GM20431 (cell line): Measurements from ENCODE around the gene XNDC1N.
"Not testable (repeated sequence)": the region's sequence is repeated elsewhere in the genome, so short reads cannot be mapped to it uniquely, and the experiment has no call there.

ENCODE experiments used
- in situ Hi-C: fragments of 300-500 bp; cut with MseI, MboI; formaldehyde crosslinking; loops from one replicate; pipeline ENCODE4 v1.15.0; 2020; ENCODE audit warnings: low sequenced_read_pairs; ENCODE audit not compliant: unreplicated experiment

XNDC1N gene

DNA sequence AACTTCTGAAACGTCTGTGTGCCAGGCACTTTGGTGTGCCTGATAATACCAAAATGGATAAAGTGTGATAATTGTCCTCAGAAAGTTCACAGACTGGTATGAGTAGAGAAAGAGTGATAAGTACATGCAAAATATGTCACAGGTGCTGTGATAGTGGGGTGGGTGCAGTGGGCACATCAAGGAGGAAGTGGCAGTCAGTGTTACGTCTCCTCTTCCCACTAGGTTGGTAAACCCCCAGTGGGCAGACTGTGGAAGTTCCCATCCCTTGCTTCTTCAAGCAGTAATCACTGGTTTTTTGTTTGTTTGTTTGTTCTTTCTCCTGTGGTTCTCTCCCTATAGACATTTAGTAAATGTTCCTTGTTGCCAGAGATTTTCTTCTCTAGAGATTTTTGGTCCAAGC lies 5.8 kb upstream of the XNDC1N start:
- in situ Hi-C loops, result no loop called here

GRCh38 chr11:71933141-71933933 lies 4.9 kb upstream of the XNDC1N start:
- in situ Hi-C loops, result no loop called here

GRCh38 chr11:71931245-71931602 lies 2.8 kb upstream of the XNDC1N start:
- in situ Hi-C loops, result no loop called here

DNA sequence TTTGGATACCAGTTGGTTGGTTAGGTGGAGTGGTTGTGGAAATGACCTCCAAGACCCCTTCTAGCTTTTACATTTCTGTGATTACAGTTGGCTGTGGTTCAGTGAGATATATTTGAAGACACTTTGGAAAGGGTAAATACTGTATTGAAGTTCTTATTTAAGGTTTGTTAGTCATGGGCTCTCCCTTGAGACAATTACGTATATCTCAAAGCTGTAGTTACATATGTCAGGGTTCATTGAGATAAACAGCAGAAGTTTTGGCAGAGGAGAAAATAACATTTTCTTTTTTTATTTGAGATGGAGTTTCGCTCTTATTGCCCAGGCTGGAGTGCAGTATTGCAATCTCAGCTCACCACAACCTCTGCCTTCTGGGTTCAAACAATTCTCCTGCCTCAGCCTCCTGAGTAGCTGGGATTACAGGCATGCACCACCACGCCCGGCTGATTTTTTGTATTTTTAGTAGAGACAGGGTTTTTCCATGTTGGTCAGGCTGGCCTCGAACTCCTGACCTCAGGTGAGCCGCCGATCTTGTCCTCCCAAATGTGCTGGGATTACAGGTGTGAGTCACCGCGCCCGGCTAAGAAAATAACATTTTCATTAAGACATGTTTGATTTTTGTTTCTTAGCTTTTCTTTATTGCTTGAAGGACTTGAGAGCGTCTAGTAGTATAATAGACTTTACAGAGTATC lies 2.3 kb upstream of the XNDC1N start:
- in situ Hi-C loops, result no loop called here

- in situ Hi-C loops, result no loop called here
Measured at GRCh38 chr11:71929491-71929890, 1.1 kb upstream of the XNDC1N start.

DNA sequence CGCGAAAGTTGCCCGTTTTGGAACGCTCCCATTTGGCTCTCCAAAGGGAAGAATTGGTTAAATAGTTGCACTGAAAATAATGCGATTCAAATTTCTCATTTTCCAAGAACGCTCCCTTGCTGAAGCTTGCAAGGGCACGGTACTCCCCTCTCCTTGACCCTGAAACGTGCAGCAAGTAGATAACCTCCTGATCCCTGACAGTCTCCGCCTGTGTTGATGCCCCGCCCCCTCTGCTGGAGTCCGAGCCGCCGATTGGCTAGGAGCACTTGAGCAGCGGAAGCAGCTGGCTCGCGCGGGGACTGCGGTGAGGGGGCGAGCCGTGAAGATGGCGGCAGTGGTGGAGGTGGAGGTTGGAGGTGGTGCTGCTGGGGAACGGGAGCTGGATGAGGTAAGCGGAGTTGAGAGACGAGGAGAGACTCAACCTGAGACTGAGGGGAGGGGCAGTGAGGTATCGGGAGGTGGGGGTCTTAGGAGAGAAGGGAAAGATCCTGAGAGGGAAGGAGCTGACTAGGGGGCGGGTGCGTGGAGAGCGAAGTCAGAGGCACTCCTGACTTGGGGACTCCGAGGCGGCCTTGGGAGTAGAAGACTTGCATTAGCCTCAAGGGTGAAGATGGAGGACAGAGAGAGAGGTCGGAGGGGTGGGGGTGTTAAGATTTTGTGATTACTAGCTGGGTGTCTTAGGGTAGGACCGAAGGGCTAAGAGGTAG lies 496 bp upstream of the XNDC1N start, which contains the start of gene RNF121:
TSS of gene RNF121 (plus strand) at position 310 of the 707 bp plus-strand sequence. CDS start at position 326, 16 bp downstream.
- in situ Hi-C loops, result no loop called here

DNA sequence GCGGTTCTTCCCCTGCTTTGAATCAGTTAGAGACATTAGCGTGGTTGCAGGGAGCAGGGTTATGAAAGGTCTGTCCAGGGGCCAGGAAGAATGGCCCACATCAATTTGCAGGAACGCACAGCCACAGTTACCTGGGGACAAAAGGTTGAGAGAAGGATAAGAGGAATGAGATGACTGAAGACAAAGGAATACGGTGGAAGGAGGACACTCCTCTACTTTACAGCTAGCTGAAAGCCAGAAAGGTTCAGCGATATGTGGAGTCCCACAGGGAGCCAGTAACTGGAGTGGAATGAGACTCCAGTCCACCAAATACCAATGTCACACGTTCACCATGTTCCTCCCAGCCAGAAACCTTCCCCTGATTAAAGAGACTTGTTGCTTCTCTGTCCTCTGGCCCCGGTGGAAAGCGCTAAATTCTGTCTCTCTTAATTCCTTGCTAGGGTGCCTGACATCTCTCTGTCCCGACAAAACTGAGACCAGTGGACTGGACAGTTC lies 10.7 kb downstream of the XNDC1N start:
- in situ Hi-C loops, result no loop called here

DNA sequence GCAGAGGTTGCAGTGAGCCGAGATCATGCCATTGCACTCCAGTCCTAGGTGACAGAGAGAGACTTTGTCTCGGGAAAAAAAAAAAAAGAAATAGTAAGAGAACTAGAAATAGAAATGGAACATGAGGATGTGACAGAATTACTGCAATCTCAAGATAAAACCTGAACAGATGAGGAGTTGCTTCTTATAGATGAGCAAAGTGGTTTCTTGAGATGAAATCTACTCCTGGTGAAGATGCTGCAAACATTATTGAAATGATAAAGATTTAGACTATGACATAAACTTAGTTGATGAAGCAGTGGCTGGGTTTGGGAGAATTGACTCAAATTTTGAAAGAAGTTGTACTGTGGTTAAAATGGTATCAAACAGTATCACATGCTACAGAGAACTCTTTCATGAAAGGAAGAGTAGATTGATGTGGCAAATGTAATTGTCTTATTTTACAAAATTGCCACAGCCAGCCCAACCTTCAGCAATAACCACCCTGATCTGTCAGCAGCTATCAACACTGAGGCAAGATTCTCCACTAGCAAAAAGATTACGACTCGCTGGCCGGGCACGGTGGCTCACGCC lies 13.7 kb downstream of the XNDC1N start:
- in situ Hi-C loops, result no loop called here

DNA sequence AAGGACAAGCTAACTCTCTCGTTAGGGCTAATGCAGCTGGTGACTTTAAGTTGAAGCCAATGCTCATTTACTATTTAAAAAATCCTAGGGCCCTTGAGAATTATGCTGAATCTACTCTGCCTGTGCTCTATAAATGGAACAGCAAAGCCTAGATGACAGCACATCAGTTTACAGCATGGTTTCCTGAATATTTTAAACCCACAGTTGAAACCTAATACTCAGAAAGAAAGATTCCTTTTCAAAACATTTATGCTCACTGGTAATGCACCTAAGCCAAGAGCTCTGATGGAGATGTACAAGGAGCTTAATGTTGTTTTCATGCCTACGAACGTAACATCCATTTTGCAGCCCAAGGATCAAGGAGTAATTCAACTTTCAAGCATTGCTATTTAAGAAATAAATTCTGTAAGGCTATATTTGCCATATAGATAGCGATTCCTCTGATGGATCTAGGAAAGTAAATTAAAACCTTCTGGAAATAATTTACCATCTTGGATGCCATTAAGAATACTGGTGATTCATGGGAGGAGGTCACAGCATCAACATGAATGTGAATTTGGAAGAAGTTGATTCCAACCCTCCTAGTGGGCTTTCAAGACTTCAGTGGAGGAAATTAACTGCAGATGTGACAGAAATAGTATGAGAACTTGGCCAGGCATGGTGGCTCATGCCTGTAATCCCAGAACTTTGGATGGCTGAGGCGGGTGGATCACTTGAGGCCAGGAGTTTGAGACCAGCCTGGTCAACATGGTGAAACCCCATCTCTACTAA lies 14.5 kb downstream of the XNDC1N start:
- in situ Hi-C loops, result no loop called here

GRCh38 chr11:71911986-71912340 lies 16.4 kb downstream of the XNDC1N start:
- in situ Hi-C loops, result not testable (repeated sequence)

DNA sequence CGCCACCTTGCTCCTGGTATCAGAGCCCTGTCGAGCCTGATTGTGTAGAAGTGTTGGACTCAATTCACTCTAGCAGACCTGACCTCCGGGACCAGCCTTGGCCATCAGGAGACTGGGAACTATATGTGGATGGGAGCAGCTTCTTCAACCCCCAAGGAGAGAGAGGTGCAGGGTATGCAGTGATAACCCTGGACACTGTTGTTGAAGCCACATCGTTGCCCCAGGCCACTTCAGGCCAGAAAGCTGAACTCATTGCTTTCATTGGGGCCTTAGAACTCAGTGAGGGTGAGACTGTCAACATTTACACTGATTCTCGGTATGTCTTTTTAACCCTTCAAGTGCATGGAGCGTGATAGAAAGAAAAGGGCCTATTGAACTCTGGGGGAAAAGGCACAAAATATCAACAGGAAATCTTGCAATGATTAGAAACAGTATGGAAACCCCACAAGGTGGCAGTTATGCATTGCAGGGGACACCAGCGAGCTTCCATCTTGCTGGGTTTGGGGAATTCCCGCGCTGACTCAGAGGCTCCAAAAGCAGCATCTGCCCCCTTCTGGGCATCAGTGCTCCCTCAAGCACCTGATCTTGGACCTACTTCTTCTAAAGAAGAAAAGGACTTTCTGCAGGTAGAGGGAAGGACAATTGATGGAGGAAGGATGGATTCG lies 16.9 kb downstream of the XNDC1N start:
- in situ Hi-C loops, result not testable (repeated sequence)

GRCh38 chr11:71910775-71911174 lies 17.6 kb downstream of the XNDC1N start:
- in situ Hi-C loops, result not testable (repeated sequence)

DNA sequence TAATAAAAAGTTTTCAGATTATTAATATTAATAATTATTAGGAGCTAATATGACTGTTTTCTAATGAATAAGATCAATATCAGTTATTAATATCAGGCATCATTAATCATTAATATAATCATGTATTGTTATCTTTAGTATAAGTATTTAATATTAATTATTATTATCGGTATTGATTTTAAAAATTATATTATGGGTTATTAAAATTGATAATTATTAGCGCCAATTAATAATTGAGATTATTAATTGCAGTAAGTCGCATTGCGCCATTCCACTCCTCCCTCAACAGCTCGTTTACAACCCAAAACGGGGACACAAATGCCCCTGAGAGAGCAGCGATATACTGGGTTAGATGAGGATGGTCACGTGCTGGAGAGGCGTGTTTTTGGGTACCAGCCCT lies 20.2 kb downstream of the XNDC1N start:
- in situ Hi-C loops, result no loop called here

DNA sequence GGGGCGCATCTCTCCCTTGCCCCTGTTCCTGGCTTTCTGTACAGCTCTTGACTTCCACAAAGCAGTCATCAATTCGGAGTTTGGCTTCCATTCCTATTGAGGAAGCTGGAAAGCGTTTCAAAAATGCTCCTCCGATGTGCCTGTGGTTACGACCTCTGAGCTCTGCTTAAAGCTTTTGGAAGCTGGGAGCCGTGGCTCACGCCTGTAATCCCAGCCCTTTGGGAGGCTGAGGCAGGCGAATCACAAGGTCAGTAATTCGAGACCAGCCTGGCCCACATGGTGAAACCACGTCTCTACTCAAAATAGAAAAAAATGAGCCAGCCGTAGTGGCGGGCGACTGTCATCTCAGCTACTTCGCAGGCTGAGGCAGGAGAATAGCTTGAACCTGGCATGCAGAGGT lies 27.3 kb downstream of the XNDC1N start:
- in situ Hi-C loops, result not testable (repeated sequence)

DNA sequence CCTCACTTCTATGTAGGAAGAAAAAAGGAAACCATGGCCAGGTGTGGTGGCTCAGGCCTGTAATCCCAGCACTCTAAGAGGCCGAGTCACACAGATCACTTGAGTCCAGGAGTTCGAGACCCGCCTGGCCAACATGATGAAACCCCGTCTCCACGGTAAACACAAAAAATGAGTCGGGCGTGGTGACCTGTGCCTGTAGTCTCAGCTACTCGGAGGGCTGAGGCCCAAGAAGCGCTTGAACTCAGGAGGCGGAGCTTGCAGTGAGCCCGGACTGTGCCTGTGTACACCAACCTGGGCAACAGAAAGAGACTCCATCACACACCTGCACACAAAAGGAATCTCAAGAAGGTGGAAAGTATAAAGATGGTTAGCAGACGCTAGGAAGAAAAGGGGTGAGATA lies 32.4 kb downstream of the XNDC1N start:
- in situ Hi-C loops, result no loop called here

DNA sequence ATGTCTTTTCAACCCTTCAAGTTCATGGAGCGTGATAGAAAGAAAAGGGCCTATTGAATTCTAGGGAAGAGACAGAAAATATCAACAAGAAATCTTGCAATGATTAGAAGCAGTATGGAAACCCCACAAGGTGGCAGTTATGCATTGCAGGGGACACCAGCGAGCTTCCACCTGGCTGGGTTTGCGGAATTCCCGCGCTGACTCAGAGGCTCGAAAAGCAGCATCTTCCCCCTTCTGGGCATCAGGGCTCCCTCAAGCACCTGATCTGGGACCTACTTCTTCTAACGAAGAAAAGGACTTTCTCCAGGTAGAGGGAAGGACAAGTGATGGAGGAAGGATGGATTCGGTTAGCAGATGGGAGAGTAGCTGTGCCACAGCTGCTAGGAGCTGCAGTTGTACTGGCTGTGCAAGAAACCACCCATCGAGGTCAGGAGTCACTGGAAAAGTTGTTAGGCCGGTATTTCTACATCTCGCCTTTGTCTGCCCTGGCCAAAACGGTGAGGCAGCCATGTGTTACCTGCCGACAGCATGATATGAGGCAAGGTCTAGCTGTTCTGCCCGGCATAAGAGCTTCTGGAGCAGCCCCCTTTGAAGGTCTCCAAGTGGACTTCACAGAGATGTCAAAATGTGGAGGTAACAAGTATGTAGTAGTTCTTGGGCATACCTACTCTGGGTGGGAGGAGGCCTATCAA lies 39.1 kb downstream of the XNDC1N start:
- in situ Hi-C loops, result not testable (repeated sequence)

GRCh38 chr11:71888335-71889010 lies 39.9 kb downstream of the XNDC1N start:
- in situ Hi-C loops, result not testable (repeated sequence)

DNA sequence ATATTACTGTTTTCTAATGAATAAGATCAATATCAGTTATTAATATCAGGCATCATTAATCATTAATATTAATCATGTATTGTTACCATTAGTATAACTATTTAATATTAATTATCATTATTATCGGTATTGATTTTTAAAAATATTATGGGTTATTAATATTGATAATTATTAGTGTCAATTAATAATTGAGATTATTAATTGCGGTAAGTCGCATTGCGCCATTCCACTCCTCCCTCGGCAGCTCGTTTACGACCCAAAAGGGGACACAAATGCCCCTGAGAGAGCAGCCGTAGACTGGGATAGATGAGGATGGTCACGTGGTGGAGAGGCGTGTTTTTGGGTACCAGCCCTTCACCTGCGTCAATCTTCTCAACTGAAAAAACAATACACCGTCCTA lies 42.6 kb downstream of the XNDC1N start:
- in situ Hi-C loops, result not testable (repeated sequence)
